Pancreas (tissue), 10 donors: Measurements from ENCODE around the gene JAKMIP3. TPM values are rescaled to one million over a fixed set of nuclear protein-coding genes. Genes with fewer than 3 reads are reported as not detected.

Experiments
- ATAC-seq, 4 donors: fragments of 200-7000 bp; cut with Tn5 transposase; one replicate each; pipeline versions ENCODE4 v1.8.0 to v1.9.1; 2020; ENCODE audit warnings: mild to moderate bottlenecking in 4 of 4, moderate library complexity in 4 of 4
- DNase-seq, 6 donors: peaks; one replicate each; pipeline ENCODE4 v3.0.0-alpha.2; 2020
- FAIRE-seq: peaks from 2 replicates; lab custom pipeline; 2012; peaks lifted over from hg19 to GRCh38; lab: Jason Lieb, UNC
- H3K27ac ChIP-seq, 4 donors: fragments of 200-600 bp; sonication (generic); 1 replicate in 3 of 4; 2 replicates in 1 of 4; pipeline versions ENCODE4 v1.5.0 to v1.8.0; 2020
- H3K27me3 ChIP-seq, 4 donors: fragments of 200-600 bp; one replicate each; pipeline ENCODE4 v1.8.0; 2021
- H3K36me3 ChIP-seq, 3 donors: fragments of 200-600 bp; sonication (generic) in 1 of 3; one replicate each; pipeline versions ENCODE4 v1.5.0 to v1.8.0; 2020 to 2021
- H3K4me1 ChIP-seq, 3 donors: fragments of 200-600 bp; one replicate each; pipeline ENCODE4 v1.8.0; 2021
- H3K4me3 ChIP-seq, 4 donors: fragments of 200-600 bp; sonication (generic) in 2 of 4; one replicate each; pipeline versions ENCODE4 v1.5.0 to v1.8.0; 2020 to 2021
- H3K9me3 ChIP-seq, 4 donors: fragments of 200-600 bp; one replicate each; pipeline ENCODE4 v1.8.0; 2021
- CTCF ChIP-seq, 4 donors: fragments of 200-600 bp; sonication (generic) in 3 of 4; IDR thresholded peaks; one replicate each; pipeline versions ENCODE4 v1.5.0 to v1.8.0; 2021; ENCODE audit warnings: antibody characterized with exemption in 4 of 4
- WGBS, 2 donors: extraction: QIAGEN DNeasy Blood & Tissue Kit; methylation state at CpG; one replicate each; pipeline ENCODE4 v1.1.7; 2013; 5-methylcytosine and 5-hydroxymethylcytosine counted together
- intact Hi-C, 3 donors: fragments of 100-400 bp; cut with DNase I; formaldehyde crosslinking; loops; one replicate each; pipeline versions ENCODE4 v1.11.1 to v1.14.2; 2022
- polyA plus RNA-seq, 2 donors: library from polyadenylated mRNA; stranded (reverse); fragments of 200-250 nt; gene quantifications; one replicate each; pipeline ENCODE4 v1.2.3, GENCODE V29; 2013
- total RNA-seq, 6 donors: library from RNA; stranded (reverse); fragmentation: NEBNext Ultra II Directional in 4 of 6; extraction: Animal tissue kit (Norgen Biotek cat#: 25700) in 4 of 6; gene quantifications; one replicate each; pipeline versions ENCODE4 v1.2.1 to v1.2.4, GENCODE V29; 2021 to 2023
- donor health status: healthy with polysubstance abuse.
- donor health status: DM: no; HTN: no; CAD: no; lungs with moderate emphysema.
- donor health status: DM: no; HTN: no; CAD: no.
- donor health status: control.
- donor health status: control.
- donor health status: Bipolar disorder and iron deficiency.
- donor health status: DM: yes; HTN: yes; CAD: no.
- donor health status: DM: no; HTN: no; CAD: no.
- donor health status: DM: no; HTN: no; CAD: no.
- donor health status: DM: yes; HTN: yes; CAD: no.

JAKMIP3 gene
- total and polyA plus RNA-seq, 8 donors = 0.19 to 1.4 (median 0.33) TPM

GRCh38 chr10:132055616-132056015, 10.1 kb upstream of the JAKMIP3 start:
- DNase-seq = no peak
- Histone ChIP-seq H3K4me3 (no peak overlapping the region), H3K9me3 (peaks cover 0 to 3% (median 0%) of the 10 kb centered on the region in 4 donors), H3K36me3 (no peaks in the 10 kb centered on the region), H3K27me3 (no peaks in the 10 kb centered on the region), H3K27ac (no peak overlapping the region), H3K4me1 (no peaks in the 10 kb centered on the region)
- WGBS, 2 donors = 64 to 70% methylated on average over 6 of the region's 6 CpGs
- TF ChIP-seq CTCF (IDR thresholded peaks at IDR 0.05) = no peak
- FAIRE-seq = no peak
- intact Hi-C loops = loop anchor here in 1 of 3 donors (10.0 kb wide), 1 partner anchor 49 kb away; no protein-coding TSS in a partner anchor
- ATAC-seq = no peak

GRCh38 chr10:132056663-132057062, 9.1 kb upstream of the JAKMIP3 start:
- peaks cover 0 to 3% (median 0%) of the 10 kb centered on the region in 4 donors for H3K9me3 ChIP-seq
- 76 to 82% methylated on average over 9 of the region's 9 CpGs for WGBS, 2 donors
- FAIRE-seq (no peak), ATAC-seq (no peak), DNase-seq (no peak)
- H3K4me3 ChIP-seq = no peak overlapping the region
- intact Hi-C loops = loop anchor here in 1 of 3 donors (10.0 kb wide), 1 partner anchor 48 kb away; no protein-coding TSS in a partner anchor
- no peaks in the 10 kb centered on the region for H3K27me3 ChIP-seq
- H3K4me1 ChIP-seq = no peaks in the 10 kb centered on the region
- no peaks in the 10 kb centered on the region for H3K36me3 ChIP-seq
- TF ChIP-seq CTCF (IDR thresholded peaks at IDR 0.05) = no peak
- H3K27ac ChIP-seq = no peak overlapping the region

GRCh38 chr10:132057191-132057681, 8.5 kb upstream of the JAKMIP3 start:
- H3K4me1 ChIP-seq = no peaks in the 10 kb centered on the region
- H3K27me3 ChIP-seq = no peaks in the 10 kb centered on the region
- H3K9me3 ChIP-seq = no peaks in the 10 kb centered on the region
- H3K36me3 ChIP-seq = no peaks in the 10 kb centered on the region
- intact Hi-C loops = loop anchor here in 1 of 3 donors (10.0 kb wide), 1 partner anchor 48 kb away; no protein-coding TSS in a partner anchor
- DNase-seq = no peak
- WGBS, 2 donors = 82 to 91% methylated on average over 21 of the region's 21 CpGs
- no peak overlapping the region for H3K4me3 ChIP-seq
- no peak for TF ChIP-seq CTCF (IDR thresholded peaks at IDR 0.05)
- H3K27ac ChIP-seq = no peak overlapping the region
- no peak for FAIRE-seq
- no peak for ATAC-seq

GRCh38 chr10:132058111-132058745, 7.5 kb upstream of the JAKMIP3 start:
- FAIRE-seq (no peak), ATAC-seq (no peak), DNase-seq (no peak)
- H3K9me3 ChIP-seq = no peaks in the 10 kb centered on the region
- H3K27me3 ChIP-seq = no peaks in the 10 kb centered on the region
- H3K4me3 ChIP-seq = no peak overlapping the region
- no peaks in the 10 kb centered on the region for H3K4me1 ChIP-seq
- no peak overlapping the region for H3K27ac ChIP-seq
- WGBS, 2 donors = 82% methylated on average over 16 of the region's 16 CpGs
- intact Hi-C loops = loop anchor here in 1 of 3 donors (10.0 kb wide), 1 partner anchor 47 kb away; no protein-coding TSS in a partner anchor
- no peaks in the 10 kb centered on the region for H3K36me3 ChIP-seq
- TF ChIP-seq CTCF (IDR thresholded peaks at IDR 0.05) = no peak
